GM12874 (cell line): Measurements from ENCODE around the gene DGCR8.

ENCODE experiments used
- TF ChIP-seq, protein P1 (sequence below): IDR thresholded peaks from 2 replicates; pipeline ENCODE4 v1.5.1; 2011; ENCODE audit warnings: low read depth, mild to moderate bottlenecking, control low read depth, low read length, moderate library complexity; ENCODE audit not compliant: insufficient read depth

The DGCR8 gene

DNA sequence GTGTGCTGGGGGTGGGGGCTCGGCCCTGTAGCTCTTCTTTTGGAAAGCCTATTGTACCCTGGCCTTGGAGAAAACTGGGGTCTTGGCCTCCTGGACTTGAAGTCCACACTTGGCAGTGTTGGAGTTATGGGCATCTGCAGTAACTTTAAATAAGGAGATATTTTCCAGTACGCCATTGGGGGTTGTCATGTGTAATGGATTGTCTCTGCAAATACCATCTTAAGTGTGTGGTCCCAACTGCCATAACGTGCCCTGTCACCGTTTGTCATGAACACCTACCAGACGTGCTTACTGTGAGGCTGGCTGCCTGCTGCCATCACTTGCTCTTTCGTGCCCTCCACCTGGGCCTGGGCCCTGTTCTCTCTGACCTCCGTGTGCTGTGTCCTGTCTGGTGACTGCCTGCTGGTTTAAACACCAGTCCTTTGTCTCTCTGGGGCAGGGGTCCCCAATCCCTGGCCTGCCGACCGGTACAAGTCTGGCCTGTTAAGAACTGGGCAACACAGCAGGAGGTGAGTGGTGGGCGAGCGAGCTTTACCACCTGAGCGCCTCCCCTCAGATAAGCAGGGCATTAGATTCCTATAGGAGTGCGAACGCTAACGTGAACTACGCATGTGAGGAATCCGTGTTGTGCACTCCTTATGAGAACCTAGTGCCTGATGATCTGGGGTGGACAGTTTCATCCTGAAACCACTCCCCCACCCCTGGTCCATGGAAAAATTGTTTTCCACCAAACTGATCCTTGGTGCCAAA lies 48.0 kb downstream of the DGCR8 start:
- TF ChIP-seq, protein P1, sequence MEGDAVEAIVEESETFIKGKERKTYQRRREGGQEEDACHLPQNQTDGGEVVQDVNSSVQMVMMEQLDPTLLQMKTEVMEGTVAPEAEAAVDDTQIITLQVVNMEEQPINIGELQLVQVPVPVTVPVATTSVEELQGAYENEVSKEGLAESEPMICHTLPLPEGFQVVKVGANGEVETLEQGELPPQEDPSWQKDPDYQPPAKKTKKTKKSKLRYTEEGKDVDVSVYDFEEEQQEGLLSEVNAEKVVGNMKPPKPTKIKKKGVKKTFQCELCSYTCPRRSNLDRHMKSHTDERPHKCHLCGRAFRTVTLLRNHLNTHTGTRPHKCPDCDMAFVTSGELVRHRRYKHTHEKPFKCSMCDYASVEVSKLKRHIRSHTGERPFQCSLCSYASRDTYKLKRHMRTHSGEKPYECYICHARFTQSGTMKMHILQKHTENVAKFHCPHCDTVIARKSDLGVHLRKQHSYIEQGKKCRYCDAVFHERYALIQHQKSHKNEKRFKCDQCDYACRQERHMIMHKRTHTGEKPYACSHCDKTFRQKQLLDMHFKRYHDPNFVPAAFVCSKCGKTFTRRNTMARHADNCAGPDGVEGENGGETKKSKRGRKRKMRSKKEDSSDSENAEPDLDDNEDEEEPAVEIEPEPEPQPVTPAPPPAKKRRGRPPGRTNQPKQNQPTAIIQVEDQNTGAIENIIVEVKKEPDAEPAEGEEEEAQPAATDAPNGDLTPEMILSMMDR, result no peak

DNA sequence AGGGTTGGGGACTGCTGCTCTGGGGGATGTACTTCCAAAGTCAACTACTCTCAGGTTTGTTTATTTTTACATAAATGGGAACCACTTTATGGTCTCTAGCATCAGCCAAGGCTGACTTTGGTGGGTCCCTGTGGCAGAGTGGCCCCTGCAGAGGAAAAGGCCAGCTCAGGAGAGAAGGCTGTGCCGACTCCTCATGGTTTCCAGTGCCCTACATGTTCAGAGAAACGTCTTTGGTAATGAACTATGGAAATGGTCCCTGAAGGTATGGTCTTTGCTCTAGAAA lies 48.5 kb downstream of the DGCR8 start:
- TF ChIP-seq, protein P1, result no peak

DNA sequence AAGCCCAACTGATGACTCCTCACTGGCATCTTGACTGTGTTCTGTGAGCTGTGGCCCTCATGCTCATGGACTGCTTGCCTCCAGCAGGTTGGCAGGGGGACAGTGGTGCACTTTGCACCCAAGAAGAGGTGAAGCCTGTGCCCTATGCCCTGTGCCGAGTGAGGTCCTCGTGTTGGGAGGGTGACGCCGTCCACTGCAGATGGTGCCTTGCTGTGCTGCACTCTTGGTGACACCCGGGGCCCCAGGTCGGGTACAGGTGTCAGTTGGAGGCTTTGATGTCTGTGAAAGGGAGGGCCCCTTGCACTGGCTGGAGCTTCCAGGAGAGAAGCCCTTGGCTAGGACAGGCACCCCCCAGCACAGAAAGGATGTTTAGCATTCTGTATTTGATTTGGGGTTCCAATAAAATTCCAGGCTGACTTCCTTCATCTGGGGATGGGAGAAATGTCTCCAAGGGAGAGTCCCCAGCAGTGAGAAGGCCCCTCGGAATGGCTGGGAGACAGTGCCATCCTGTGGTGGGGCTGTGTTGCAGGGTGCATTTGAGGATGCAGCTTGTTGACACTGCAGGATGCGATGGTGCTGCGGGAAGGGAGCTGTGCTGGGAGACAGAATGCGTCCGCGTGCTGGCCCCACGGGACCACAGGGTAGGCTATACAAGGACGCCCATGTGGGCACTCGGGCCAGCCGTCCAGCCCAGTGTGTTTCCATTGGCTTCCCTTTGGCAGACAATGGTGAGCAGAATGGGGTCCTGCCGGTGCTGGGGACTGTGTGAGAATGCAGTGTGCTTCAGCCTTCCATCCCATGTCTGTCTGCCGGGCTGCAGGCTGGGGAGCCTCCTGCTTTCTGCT lies 49.1 kb downstream of the DGCR8 start:
- TF ChIP-seq, protein P1, result peak; percentile 51

DNA sequence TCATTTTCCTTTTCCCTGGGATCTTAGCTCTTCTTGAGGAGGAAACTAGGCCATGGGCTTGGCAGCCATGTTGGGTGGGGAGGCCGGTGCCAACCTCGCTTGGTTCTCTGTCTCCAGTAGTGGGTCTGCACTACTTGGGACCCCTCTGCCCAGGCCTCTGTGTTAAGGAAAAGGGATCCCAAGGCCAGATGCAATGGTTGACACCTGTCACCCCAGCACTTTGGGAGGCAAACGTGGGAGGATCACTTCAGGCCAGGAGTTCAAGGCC lies 49.6 kb downstream of the DGCR8 start:
- TF ChIP-seq, protein P1, result no peak

DNA sequence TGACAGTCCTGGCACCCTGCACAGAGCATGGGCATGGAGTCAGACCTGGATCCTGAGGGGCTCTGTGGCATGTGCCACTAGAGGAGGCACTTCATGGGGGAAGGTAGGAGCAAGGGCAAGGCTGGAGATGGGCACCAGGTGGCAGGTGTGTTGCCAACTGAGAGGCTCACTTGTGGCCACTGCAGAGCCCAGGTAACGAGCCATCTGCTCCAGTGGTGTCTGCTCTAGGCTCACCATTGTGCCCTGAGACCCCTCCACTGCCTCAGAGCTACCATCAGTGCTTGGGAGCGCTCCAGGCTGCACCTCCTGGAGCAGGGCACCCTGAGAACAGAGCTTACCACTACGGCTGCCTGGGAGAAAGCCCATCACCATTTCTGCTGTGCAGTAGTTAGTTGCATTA lies 50.3 kb downstream of the DGCR8 start:
- TF ChIP-seq, protein P1, result no peak

DNA sequence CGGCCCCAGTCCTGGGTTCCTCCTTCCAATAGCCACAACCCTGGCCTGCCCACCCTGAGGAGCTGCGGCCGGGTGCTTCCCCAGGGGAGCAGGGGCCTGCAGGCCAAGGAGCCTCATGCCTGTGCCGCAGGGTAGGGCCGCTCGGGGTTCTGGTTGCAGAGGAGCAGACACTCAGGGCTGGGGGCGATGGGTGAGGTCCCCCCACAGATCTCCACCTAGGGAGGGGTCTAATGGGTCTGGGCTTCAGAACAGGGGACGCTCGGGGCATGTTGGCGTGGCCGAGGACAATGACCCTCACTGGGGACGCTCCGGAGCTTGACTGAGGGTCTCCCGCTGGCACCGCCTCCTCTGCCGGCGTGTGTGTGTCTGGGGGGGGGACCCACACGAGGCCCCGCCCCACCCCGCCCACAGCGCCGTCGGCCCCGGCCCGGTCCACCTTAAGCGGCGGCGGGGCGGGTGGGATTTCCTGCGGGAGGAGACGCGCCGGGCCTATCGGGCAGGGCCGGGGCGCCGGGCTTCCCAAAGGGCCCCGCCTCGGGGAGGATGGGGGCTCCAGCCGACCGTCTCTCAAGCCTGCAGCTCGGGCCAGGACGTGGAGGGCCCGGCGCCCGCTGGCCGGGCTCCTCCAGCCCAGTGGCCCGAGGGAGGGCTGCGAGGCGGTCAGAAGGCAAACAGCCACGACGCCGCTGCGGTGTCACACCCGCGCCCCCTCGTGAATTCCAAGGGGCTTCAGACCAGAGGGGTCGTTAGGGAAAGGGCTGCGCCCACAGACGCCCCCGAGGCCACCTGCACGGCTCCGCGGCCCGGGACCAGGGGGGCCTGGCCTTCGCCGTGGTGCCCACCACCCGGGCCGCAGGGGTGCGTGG lies 50.9 kb downstream of the DGCR8 start:
- TF ChIP-seq, protein P1, result no peak

DNA sequence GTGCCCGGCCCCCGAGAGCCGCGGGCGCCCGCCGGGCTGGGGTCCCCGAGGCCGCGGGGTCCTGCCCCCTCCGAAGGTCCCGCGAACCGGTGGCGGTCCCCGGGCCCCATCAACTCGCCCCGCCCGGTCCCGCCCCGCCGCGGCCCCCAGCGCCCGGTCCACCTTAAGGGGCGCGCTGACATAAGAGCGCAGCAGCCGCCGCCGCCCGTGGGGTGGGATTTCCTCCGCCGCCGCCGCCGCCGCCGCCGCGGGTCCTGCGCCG lies 51.5 kb downstream of the DGCR8 start, which contains the start of gene ZDHHC8:
TSS of gene ZDHHC8 (plus strand) at position 208 of the 262 bp plus-strand sequence. CDS start 144 bp downstream, outside the sequence.
- TF ChIP-seq, protein P1, result no peak
